ENCODE results near the gene SPIRE2. TPM values are rescaled to one million over a fixed set of nuclear protein-coding genes. Genes with fewer than 3 reads are reported as not detected.
A peak's percentile ranks its signal among the peaks of the same experiment; 100 is the strongest.
"Not testable (repeated sequence)": the region's sequence is repeated elsewhere in the genome, so short reads cannot be mapped to it uniquely, and the experiment has no call there.

The SPIRE2 gene, protein sequence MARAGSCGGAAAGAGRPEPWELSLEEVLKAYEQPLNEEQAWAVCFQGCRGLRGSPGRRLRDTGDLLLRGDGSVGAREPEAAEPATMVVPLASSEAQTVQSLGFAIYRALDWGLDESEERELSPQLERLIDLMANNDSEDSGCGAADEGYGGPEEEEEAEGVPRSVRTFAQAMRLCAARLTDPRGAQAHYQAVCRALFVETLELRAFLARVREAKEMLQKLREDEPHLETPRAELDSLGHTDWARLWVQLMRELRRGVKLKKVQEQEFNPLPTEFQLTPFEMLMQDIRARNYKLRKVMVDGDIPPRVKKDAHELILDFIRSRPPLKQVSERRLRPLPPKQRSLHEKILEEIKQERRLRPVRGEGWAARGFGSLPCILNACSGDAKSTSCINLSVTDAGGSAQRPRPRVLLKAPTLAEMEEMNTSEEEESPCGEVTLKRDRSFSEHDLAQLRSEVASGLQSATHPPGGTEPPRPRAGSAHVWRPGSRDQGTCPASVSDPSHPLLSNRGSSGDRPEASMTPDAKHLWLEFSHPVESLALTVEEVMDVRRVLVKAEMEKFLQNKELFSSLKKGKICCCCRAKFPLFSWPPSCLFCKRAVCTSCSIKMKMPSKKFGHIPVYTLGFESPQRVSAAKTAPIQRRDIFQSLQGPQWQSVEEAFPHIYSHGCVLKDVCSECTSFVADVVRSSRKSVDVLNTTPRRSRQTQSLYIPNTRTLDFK
- polyA plus RNA-seq (2013, experiment 1 of 4) = 15.3 TPM
- 13.4 TPM for polyA plus RNA-seq (2013, experiment 2 of 4)
- polyA plus RNA-seq (2013, experiment 3 of 4) = 11.3 TPM
- 13.7 TPM for polyA plus RNA-seq (2013, experiment 4 of 4)

DNA sequence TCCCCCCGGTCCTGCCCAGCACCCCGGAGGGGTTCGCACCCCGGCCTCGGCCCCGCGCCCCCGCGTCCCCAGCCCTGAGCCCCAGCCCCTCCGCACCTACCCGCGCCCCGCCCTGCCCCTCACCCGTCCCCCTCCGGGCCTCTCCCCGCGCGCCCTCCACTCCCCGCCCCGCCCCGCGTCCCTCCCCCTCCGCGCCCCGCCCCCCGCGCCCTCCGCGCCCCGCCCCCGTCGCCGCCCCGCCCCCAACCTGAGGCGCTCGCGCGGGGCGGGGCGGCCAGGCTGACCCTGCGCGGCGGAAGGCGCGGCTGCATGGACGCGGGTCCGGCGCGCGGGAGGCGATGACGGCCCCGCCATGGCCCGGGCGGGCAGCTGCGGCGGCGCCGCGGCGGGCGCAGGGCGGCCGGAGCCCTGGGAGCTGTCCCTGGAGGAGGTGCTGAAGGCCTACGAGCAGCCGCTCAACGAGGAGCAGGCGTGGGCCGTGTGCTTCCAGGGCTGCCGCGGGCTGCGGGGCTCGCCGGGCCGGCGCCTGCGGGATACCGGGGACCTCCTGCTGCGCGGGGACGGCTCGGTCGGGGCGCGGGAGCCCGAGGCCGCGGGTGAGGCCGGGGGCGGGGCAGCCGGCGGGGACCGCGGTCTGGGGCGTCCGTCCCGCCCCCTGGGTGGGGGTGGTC, at the start of gene SPIRE2:
Gene SPIRE2 (plus strand): TSS at position 277 of the 671 bp plus-strand sequence. CDS start 76 bp downstream, at position 353.
- Histone ChIP-seq H3K4me1 (ENCODE audit: control insufficient read depth, insufficient read depth, low read length) (no peaks in the 10 kb centered on the region), H3K27ac (ENCODE audit: insufficient read depth, low read depth, low read length, poor library complexity, severe bottlenecking) (peak within 1 kb of the TSS; percentile 38), H3K9me3 (ENCODE audit: control insufficient read depth, low read length) (no peaks in the 10 kb centered on the region), H3K27me3 (ENCODE audit: control insufficient read depth, insufficient read depth, low read length, poor library complexity, severe bottlenecking) (no peaks in the 10 kb centered on the region), H3K36me3 (ENCODE audit: control insufficient read depth, insufficient read depth, low read length) (no peaks in the 10 kb centered on the region), H3K4me3 (ENCODE audit: insufficient read depth, low read depth, low read length) (peak within 1 kb of the TSS; percentile 51)
- 0% methylated on average over 81 to 90 of the region's 98 CpGs for WGBS, 2 experiments

DNA sequence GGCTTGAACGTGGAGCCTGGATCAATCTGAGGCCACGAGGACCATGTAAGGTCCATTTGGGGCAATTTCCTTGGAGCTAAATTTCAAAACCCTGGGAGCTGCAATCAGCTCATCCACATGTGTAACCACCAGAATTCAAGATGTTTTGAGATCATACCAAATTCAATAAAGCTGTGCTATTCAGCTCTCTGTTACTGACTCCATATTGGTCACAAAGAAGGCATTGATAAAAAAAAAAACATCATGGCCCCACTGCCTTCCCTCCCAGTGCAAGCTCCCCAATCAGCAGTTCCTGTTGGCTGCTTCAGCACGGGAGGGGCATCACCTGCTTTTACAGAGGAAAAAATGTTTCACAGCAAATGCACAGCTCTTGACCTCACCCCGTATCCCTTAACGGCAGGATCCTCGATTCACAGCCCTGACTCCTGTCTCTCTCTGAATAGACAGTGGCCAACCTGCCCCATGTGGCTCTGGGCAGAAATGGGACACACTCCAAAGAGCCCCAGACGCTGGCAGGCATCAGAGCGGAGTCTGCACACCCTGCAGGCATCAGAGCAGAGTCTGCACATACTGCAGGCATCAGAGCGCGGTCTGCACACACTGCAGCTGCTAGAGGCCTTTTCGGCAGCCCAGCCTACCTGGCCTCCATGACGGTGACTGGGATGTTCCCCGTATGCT, 48.9 kb upstream of the SPIRE2 start:
- 91 to 92% methylated on average over 13 of the region's 13 CpGs for WGBS, 2 experiments

DNA sequence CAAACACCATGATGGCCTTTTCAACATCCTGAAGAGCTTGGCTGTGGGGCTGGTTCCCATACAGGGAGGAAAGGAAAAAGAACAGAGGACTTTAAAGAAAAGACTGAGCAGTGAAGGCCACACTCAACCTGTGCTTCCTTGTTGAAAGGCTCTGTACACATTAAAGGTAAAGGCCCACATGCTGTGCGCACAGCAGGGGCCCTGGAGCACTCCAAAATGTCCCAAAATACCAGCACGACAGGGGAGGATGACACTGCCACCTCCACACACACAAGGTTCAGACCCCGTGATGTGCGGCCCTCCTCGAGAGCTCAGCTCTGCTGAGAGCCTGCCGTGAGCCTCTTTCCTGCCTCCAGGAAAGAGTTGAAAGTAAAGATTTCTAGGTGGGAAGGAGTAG, 48.4 kb upstream of the SPIRE2 start:
- no peaks in the 10 kb centered on the region for H3K4me1 ChIP-seq (ENCODE audit: control insufficient read depth, insufficient read depth, low read length)
- 75 to 76% methylated on average over 6 of the region's 6 CpGs for WGBS, 2 experiments
- peaks cover 22% of the 10 kb centered on the region for H3K36me3 ChIP-seq (ENCODE audit: control insufficient read depth, insufficient read depth, low read length)
- no peaks in the 10 kb centered on the region for H3K27me3 ChIP-seq (ENCODE audit: control insufficient read depth, insufficient read depth, low read length, poor library complexity, severe bottlenecking)
- H3K9me3 ChIP-seq (ENCODE audit: control insufficient read depth, low read length) = no peaks in the 10 kb centered on the region
- no peak overlapping the region for H3K4me3 ChIP-seq (ENCODE audit: insufficient read depth, low read depth, low read length)
- H3K27ac ChIP-seq (ENCODE audit: insufficient read depth, low read depth, low read length, poor library complexity, severe bottlenecking) = no peak overlapping the region

More for the DNA sequence above, 48.9 kb upstream of the SPIRE2 start:
- peaks cover 22% of the 10 kb centered on the region for H3K36me3 ChIP-seq (ENCODE audit: control insufficient read depth, insufficient read depth, low read length)
- no peaks in the 10 kb centered on the region for H3K9me3 ChIP-seq (ENCODE audit: control insufficient read depth, low read length)
- no peaks in the 10 kb centered on the region for H3K27me3 ChIP-seq (ENCODE audit: control insufficient read depth, insufficient read depth, low read length, poor library complexity, severe bottlenecking)
- no peak overlapping the region for H3K27ac ChIP-seq (ENCODE audit: insufficient read depth, low read depth, low read length, poor library complexity, severe bottlenecking)
- no peak overlapping the region for H3K4me3 ChIP-seq (ENCODE audit: insufficient read depth, low read depth, low read length)
- no peaks in the 10 kb centered on the region for H3K4me1 ChIP-seq (ENCODE audit: control insufficient read depth, insufficient read depth, low read length)

DNA sequence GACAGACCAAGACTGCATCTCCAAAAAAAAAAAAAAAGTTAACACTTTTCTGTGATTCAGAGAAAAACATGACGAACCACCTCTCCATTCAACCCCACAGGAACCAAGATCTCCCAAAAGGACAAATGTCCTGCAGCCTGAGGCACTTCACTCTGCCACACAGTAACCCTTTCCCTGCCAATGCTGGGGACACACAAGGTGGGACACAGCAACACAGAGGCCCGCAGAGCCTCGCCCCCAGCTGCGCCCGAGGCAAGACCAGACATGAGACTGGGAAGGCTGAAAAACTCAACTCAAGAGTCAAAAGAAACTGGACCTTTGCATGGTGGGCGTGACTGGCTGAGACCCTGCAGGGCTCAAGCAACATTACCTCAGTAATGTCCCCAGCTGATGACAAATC, 45.8 kb upstream of the SPIRE2 start:
- H3K27ac ChIP-seq (ENCODE audit: insufficient read depth, low read depth, low read length, poor library complexity, severe bottlenecking) = no peak overlapping the region
- H3K36me3 ChIP-seq (ENCODE audit: control insufficient read depth, insufficient read depth, low read length) = peaks cover 17% of the 10 kb centered on the region
- no peaks in the 10 kb centered on the region for H3K9me3 ChIP-seq (ENCODE audit: control insufficient read depth, low read length)
- no peaks in the 10 kb centered on the region for H3K27me3 ChIP-seq (ENCODE audit: control insufficient read depth, insufficient read depth, low read length, poor library complexity, severe bottlenecking)
- no peaks in the 10 kb centered on the region for H3K4me1 ChIP-seq (ENCODE audit: control insufficient read depth, insufficient read depth, low read length)
- no peak overlapping the region for H3K4me3 ChIP-seq (ENCODE audit: insufficient read depth, low read depth, low read length)
- 93 to 96% methylated on average over 6 of the region's 6 CpGs for WGBS, 2 experiments

DNA sequence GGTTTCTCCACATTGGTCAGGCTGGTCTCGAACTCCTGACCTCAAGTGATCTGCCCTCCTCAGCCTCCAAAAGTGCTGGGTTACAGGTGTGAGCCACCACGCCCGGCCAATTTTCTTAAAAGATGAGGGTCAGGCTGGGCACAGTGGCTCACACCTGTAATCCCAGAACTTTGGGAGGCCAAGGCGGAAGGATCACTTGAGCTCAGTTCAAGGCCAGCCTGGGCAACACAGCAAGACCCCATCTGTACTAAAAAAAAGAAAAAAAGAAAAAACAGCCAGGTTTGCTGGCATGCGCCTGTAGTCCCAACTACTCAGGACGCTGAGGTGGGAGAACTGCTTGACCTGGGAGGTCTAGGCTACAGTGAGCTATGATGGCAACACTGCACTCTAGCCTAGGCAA, 44.3 kb upstream of the SPIRE2 start:
- WGBS, 2 experiments = 92 to 95% methylated on average over 6 of the region's 6 CpGs
- peaks cover 21% of the 10 kb centered on the region for H3K36me3 ChIP-seq (ENCODE audit: control insufficient read depth, insufficient read depth, low read length)
- H3K4me3 ChIP-seq (ENCODE audit: insufficient read depth, low read depth, low read length); H3K27me3 ChIP-seq (ENCODE audit: control insufficient read depth, insufficient read depth, low read length, poor library complexity, severe bottlenecking); H3K4me1 ChIP-seq (ENCODE audit: control insufficient read depth, insufficient read depth, low read length); H3K27ac ChIP-seq (ENCODE audit: insufficient read depth, low read depth, low read length, poor library complexity, severe bottlenecking); H3K9me3 ChIP-seq (ENCODE audit: control insufficient read depth, low read length): not testable (repeated sequence)

DNA sequence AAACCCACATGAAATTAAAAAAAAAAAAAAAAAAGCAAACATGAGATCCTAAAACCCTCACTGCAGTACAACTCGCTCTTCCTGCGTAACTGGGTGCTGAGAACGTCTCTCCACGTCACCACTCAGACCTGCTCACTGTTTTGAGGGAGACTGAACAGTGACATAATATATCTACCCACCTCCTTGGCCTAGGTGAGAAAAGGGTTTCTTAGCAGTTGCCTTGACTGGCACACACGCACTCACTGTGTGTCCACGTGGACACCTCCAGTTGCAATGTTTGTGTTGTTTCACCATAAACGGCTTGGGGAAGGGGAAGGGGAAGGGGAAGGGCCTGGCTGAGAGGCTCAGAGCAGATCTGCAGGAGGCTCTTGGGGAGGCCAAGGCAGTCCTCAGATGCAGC, 43.9 kb upstream of the SPIRE2 start:
- H3K27ac ChIP-seq (ENCODE audit: insufficient read depth, low read depth, low read length, poor library complexity, severe bottlenecking) = no peak overlapping the region
- no peaks in the 10 kb centered on the region for H3K4me1 ChIP-seq (ENCODE audit: control insufficient read depth, insufficient read depth, low read length)
- no peaks in the 10 kb centered on the region for H3K9me3 ChIP-seq (ENCODE audit: control insufficient read depth, low read length)
- H3K36me3 ChIP-seq (ENCODE audit: control insufficient read depth, insufficient read depth, low read length) = peaks cover 22% of the 10 kb centered on the region
- no peaks in the 10 kb centered on the region for H3K27me3 ChIP-seq (ENCODE audit: control insufficient read depth, insufficient read depth, low read length, poor library complexity, severe bottlenecking)
- 94 to 99% methylated on average over 7 of the region's 7 CpGs for WGBS, 2 experiments
- H3K4me3 ChIP-seq (ENCODE audit: insufficient read depth, low read depth, low read length) = no peak overlapping the region

DNA sequence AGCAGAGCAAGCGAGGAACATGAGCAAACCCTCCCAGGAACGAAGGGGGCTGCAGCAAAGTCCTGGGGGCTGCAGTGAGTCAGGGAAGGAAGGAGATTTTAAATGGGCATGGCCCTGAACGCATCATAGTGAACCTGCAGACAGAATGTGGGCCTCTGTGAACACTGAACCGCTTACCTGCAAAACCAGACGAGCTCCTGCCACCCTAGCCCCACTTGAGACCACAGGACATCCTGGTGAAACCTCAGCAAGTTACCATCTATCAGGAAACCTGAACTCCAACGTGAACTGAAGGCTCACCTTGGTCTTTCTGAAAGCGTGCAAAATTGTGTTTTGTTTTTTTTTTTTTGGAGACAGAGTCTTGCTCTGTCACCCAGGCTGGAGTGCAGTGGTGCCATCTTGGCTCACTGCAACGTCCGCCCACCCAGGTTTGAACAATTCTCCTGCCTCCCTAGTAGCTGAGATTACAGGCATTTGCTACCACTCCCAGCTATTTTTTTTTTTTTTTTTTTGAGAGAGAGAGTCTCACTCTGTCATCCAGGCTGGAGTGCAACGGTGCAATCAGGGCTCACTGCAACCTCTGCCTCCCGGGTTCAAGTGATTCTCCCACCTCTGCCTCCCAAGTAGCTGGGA, 42.6 kb upstream of the SPIRE2 start:
- H3K4me3 ChIP-seq (ENCODE audit: insufficient read depth, low read depth, low read length) = no peak overlapping the region
- WGBS, 2 experiments = 94 to 96% methylated on average over 11 of the region's 11 CpGs
- H3K27me3 ChIP-seq (ENCODE audit: control insufficient read depth, insufficient read depth, low read length, poor library complexity, severe bottlenecking) = no peaks in the 10 kb centered on the region
- no peak overlapping the region for H3K27ac ChIP-seq (ENCODE audit: insufficient read depth, low read depth, low read length, poor library complexity, severe bottlenecking)
- H3K9me3 ChIP-seq (ENCODE audit: control insufficient read depth, low read length) = no peaks in the 10 kb centered on the region
- no peaks in the 10 kb centered on the region for H3K4me1 ChIP-seq (ENCODE audit: control insufficient read depth, insufficient read depth, low read length)
- peaks cover 24% of the 10 kb centered on the region for H3K36me3 ChIP-seq (ENCODE audit: control insufficient read depth, insufficient read depth, low read length)

DNA sequence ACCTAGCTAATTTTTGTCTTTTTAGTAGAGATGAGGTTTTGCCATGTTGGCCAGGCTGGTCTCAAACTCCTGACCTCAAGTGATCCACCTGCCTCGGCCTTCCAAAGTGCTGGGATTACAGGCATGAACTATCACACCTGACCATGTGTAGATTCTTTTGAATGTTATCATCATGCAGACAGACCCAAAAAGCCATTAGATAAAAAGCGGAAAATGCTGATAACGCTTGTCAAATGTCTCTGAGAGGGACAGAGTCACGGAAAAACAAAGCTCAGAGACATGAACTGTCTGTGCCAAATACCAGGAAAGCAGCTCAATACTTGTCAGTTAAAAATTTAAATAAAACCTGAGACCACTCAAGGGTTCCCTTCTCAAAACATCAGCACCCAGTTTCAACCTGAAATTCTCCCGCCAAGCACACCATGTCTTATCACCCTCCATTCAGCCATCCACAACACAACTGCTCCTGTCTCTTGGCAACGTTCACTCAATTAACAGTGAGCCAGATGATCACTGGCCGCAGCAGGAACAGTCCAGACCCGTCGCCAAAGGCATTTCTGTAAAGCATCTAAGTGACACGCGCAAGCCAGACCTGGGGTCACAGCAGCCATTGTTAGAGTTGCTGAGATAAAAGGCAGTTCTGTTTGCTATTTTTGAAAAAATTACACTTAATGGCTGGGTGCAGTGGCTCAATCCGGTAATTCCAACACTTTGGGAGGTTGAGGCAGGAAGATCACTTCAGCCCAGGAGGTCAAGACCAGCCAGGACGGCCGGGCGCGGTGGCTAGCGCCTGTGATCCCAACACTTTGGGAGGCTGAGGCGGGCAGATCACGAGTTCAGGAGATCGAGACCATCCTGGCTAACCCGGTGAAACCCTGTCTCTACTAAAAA, 41.6 kb upstream of the SPIRE2 start:
- H3K4me1 ChIP-seq (ENCODE audit: control insufficient read depth, insufficient read depth, low read length) = no peaks in the 10 kb centered on the region
- no peaks in the 10 kb centered on the region for H3K9me3 ChIP-seq (ENCODE audit: control insufficient read depth, low read length)
- peaks cover 24% of the 10 kb centered on the region for H3K36me3 ChIP-seq (ENCODE audit: control insufficient read depth, insufficient read depth, low read length)
- WGBS, 2 experiments = 94 to 96% methylated on average over 21 of the region's 21 CpGs
- H3K4me3 ChIP-seq (ENCODE audit: insufficient read depth, low read depth, low read length) = no peak overlapping the region
- no peaks in the 10 kb centered on the region for H3K27me3 ChIP-seq (ENCODE audit: control insufficient read depth, insufficient read depth, low read length, poor library complexity, severe bottlenecking)
- H3K27ac ChIP-seq (ENCODE audit: insufficient read depth, low read depth, low read length, poor library complexity, severe bottlenecking) = no peak overlapping the region

DNA sequence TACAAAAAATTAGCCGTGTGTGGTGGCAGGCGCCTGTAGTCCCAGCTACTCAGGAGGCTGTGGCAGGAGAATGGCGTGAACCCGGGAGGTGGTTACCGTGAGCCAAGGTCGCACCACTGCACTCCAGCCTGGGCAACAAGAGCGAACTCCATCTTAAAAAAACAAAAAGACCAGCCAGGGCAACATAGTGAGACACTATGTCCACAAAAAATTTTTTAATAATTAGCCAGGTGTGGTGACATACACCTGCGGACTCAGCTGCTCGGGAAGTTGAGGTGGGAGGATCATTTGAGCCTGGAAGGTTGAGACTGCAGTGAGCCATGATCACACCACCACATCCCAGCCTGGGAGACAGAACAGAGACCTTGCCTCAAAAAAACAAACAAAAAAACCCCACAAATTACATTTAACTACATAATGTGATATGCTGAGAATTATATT, 40.9 kb upstream of the SPIRE2 start:
- no peaks in the 10 kb centered on the region for H3K9me3 ChIP-seq (ENCODE audit: control insufficient read depth, low read length)
- peaks cover 22% of the 10 kb centered on the region for H3K36me3 ChIP-seq (ENCODE audit: control insufficient read depth, insufficient read depth, low read length)
- no peaks in the 10 kb centered on the region for H3K4me1 ChIP-seq (ENCODE audit: control insufficient read depth, insufficient read depth, low read length)
- no peaks in the 10 kb centered on the region for H3K27me3 ChIP-seq (ENCODE audit: control insufficient read depth, insufficient read depth, low read length, poor library complexity, severe bottlenecking)
- 89 to 97% methylated on average over 9 of the region's 9 CpGs for WGBS, 2 experiments
- H3K27ac ChIP-seq (ENCODE audit: insufficient read depth, low read depth, low read length, poor library complexity, severe bottlenecking) = no peak overlapping the region
- H3K4me3 ChIP-seq (ENCODE audit: insufficient read depth, low read depth, low read length) = no peak overlapping the region

All from ectodermal cell (in vitro differentiated cells).